ENCODE results near the gene ANKH. TPM values are rescaled to one million over a fixed set of nuclear protein-coding genes. Genes with fewer than 3 reads are reported as not detected.

Gene ANKH
- total RNA-seq, 1 experiment from 2014 or later = 65.2 TPM

- Histone ChIP-seq H3K9me3 (ENCODE audit: control insufficient read depth in 1 of 2, insufficient read depth in 1 of 2, low read depth in 1 of 2, low read length in 2 of 2) (no peaks in the 10 kb centered on the region), H3K9ac (ENCODE audit: low read length) (no peak overlapping the region), H3K4me3 (replicated peaks in 1 of 2; ENCODE audit: low read depth in 1 of 2, low read length in 2 of 2) (no peak overlapping the region), H3K4me1 (ENCODE audit: control insufficient read depth in 1 of 2, insufficient read depth in 2 of 2, low read length in 2 of 2) (peaks cover 3 to 15% of the 10 kb centered on the region in 2 experiments; a peak in 3 of 4 replicates), H3K27me3 (ENCODE audit: insufficient read depth, low read length) (no peaks in the 10 kb centered on the region), H3K9me2 (ENCODE audit: insufficient read depth) (no peaks in the 10 kb centered on the region), H3K4me2 (ENCODE audit: low read length) (peak overlapping the region; percentile 79; the same call in 1 of the 2 replicates), H4K20me1 (ENCODE audit: insufficient read depth) (no peaks in the 10 kb centered on the region), H3K27ac (ENCODE audit: low read depth, low read length) (no peak overlapping the region), H2AFZ (ENCODE audit: low read depth, low read length, poor library complexity, severe bottlenecking) (no peak overlapping the region), H3K79me2 (ENCODE audit: insufficient read depth, low read length) (peaks cover 31% of the 10 kb centered on the region), H3K36me3 (ENCODE audit: control insufficient read depth in 1 of 2, insufficient read depth in 2 of 2, low read length in 2 of 2) (no peaks in the 10 kb centered on the region)
- ATAC-seq = no peak
- ChIA-PET POLR2A (no interaction called here), CTCF (no interaction called here), RAD21 (ENCODE audit: low non-redundant PET in 1 of 2, low total read pairs in 2 of 2, uncharacterized antibody in 2 of 2, unreplicated experiment in 2 of 2) (no interaction called here)
- no TSS peak for BruUV-seq (replicated peaks)
- intact Hi-C loops (cut with micrococcal nuclease) = loop anchor here (2.0 to 5.0 kb wide), 2 partner anchors 138 to 143 kb away; no protein-coding TSS in a partner anchor
- no peak for DNase-seq (ENCODE audit: low read depth, low spot score)
- no peak for TF ChIP-seq SP1 (IDR thresholded peaks at IDR 0.05; ENCODE audit: low read depth)
- no peak for TF ChIP-seq ELF1 (IDR thresholded peaks at IDR 0.05; ENCODE audit: borderline replicate concordance, low read depth)
- TF ChIP-seq YY1 (IDR thresholded peaks at IDR 0.05; ENCODE audit: extremely low read depth, insufficient replicate concordance, low read depth, low read length) = no peak
- TF ChIP-seq EZH2phosphoT487 (IDR thresholded peaks at IDR 0.05; ENCODE audit: borderline replicate concordance) = no peak
- no peak for TF ChIP-seq EGR1 (IDR thresholded peaks at IDR 0.05; ENCODE audit: low read depth)
- TF ChIP-seq MAX (IDR thresholded peaks at IDR 0.05) = no peak
- TF ChIP-seq ZFX (IDR thresholded peaks at IDR 0.05) = no peak
- no peak for TF ChIP-seq TCF7L2 (IDR thresholded peaks at IDR 0.05; ENCODE audit: borderline replicate concordance, extremely low read depth, insufficient read depth, insufficient read length)
- TF ChIP-seq CBX3 (IDR thresholded peaks at IDR 0.05; ENCODE audit: low read depth) = no peak
- no peak for TF ChIP-seq RAD21 (IDR thresholded peaks at IDR 0.05; ENCODE audit: low read depth)
- no peak for TF ChIP-seq JUND (IDR thresholded peaks at IDR 0.05)
- TF ChIP-seq EZH2 (IDR thresholded peaks at IDR 0.05) = no peak
- no peak for TF ChIP-seq POLR2AphosphoS5 (IDR thresholded peaks at IDR 0.05; ENCODE audit: low read depth, low read length)
- TF ChIP-seq ZBTB33 (IDR thresholded peaks at IDR 0.05; ENCODE audit: extremely low read depth, insufficient replicate concordance, low read length) = no peak
- no peak for TF ChIP-seq ATF3 (IDR thresholded peaks at IDR 0.05)
- no peak for TF ChIP-seq POLR2A (IDR thresholded peaks at IDR 0.05; ENCODE audit: borderline replicate concordance, extremely low read depth, insufficient read depth, insufficient read length)
- TF ChIP-seq ZNF274 (IDR thresholded peaks at IDR 0.05; ENCODE audit: low read depth, low read length) = no peak
Measured at GRCh38 chr5:14869668-14870164, 1.9 kb downstream of the ANKH start.
